ENCODE data around the gene HEPACAM2. TPM values are rescaled to one million over a fixed set of nuclear protein-coding genes. Genes with fewer than 3 reads are reported as not detected.

HEPACAM2 gene
- total RNA-seq, 2 donors from 2014 or later, result not detected

DNA sequence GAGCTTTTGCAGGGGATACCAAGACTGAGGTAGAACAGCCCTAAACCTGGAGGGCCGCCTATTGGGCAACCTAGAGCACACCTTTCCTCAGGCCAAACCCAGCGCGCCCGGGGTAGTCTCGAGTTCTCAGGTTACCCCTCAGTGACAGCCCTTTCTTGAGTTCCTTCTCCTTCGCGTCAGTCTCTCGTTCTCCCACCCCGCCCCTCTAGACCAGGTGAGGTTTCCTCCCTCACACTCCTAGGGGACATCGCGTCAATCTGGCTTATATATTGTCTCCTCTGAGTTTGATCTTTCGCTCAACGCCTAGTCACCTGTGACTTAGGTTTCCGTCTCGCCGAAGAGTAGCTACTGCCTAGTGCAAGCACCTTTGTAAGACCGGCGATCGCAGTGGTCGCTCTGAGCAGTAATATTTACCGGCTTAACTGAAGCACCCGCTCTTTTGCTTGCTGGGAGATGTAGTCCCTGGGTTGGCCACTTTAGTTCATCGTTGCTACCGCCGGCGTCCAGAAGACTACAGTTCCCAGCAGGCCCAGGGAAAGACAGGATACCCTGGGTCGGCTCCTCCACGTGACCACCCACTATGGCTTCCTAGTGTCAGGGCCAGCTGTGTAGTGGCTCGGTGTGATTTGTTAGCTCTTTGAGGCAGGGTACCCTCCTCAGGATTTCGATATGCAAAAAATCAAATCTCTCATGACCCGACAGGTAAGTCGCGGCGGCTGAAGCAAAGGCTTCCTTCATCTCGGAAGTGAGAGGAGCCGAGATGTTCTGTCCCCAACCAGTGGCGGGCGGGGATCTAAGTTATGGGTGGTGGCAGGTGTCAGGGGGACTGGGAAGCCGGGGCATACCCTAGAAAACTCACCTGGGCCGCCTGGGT lies 5.8 kb upstream of the HEPACAM2 start, which contains the start of gene VPS50:
Gene VPS50 (plus strand): TSS at position 568 of the 874 bp plus-strand sequence. CDS start 102 bp downstream, at position 670.
- H3K4me3 ChIP-seq (ENCODE audit: low read length), result peak within 1 kb of the TSS; percentile 96
- H3K27me3 ChIP-seq (ENCODE audit: control insufficient read depth, insufficient read depth, low read length, poor library complexity, severe bottlenecking), result peaks cover 15% of the 10 kb centered on the region
- DNase-seq, result peak; percentile 98
- Mint-ChIP-seq H3K27me3 (ENCODE audit: insufficient read depth) (peaks cover 9% of the 10 kb centered on the region), H3K27ac (peak within 1 kb of the TSS; percentile 99), H3K36me3 (ENCODE audit: low read depth) (no peaks in the 10 kb centered on the region), H3K4me3 (peak within 1 kb of the TSS; percentile 94), H3K9me3 (no peaks in the 10 kb centered on the region), H3K4me1 (peaks cover 14% of the 10 kb centered on the region)
- WGBS, 2 experiments (ENCODE audit: insufficient coverage in 1 of 2, insufficient read length in 1 of 2), result 0% methylated on average over 29 to 40 of the region's 40 CpGs
- H3K9me3 ChIP-seq (ENCODE audit: control insufficient read depth, low read length), result no peaks in the 10 kb centered on the region
- H3K27ac ChIP-seq (ENCODE audit: low read depth, low read length), result no peak within 1 kb of the TSS
- peaks cover 9% of the 10 kb centered on the region for H3K4me1 ChIP-seq (ENCODE audit: control insufficient read depth, insufficient read depth, low read length)
- no peaks in the 10 kb centered on the region for H3K36me3 ChIP-seq (ENCODE audit: control insufficient read depth, insufficient read depth, low read length)
- TF ChIP-seq, protein P1, sequence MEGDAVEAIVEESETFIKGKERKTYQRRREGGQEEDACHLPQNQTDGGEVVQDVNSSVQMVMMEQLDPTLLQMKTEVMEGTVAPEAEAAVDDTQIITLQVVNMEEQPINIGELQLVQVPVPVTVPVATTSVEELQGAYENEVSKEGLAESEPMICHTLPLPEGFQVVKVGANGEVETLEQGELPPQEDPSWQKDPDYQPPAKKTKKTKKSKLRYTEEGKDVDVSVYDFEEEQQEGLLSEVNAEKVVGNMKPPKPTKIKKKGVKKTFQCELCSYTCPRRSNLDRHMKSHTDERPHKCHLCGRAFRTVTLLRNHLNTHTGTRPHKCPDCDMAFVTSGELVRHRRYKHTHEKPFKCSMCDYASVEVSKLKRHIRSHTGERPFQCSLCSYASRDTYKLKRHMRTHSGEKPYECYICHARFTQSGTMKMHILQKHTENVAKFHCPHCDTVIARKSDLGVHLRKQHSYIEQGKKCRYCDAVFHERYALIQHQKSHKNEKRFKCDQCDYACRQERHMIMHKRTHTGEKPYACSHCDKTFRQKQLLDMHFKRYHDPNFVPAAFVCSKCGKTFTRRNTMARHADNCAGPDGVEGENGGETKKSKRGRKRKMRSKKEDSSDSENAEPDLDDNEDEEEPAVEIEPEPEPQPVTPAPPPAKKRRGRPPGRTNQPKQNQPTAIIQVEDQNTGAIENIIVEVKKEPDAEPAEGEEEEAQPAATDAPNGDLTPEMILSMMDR (conservative IDR thresholded peaks at IDR 0.05), result peak; percentile 38
- H3K9ac ChIP-seq (ENCODE audit: extremely low read depth, low read length, poor library complexity, severe bottlenecking), result peak within 1 kb of the TSS; percentile 61

DNA sequence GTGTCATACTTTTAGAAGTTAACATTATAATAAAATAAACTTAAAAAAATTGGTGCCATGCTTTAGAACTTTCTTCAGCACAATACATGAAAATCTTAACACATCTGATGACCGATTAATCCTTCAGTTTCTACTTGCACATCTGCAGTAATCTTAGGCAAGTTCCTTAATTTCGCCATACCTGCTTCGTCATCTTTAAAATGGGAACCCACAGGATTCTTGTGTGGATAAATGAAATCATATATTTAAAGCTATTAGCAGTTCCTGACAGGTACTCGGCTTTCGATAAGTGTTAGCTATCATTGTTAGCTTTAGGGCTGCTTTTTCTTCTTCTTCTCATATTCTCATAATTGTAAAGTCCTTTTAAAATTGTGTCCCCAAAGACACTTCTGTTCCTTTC lies 5.0 kb upstream of the HEPACAM2 start:
- no peak overlapping the region for H3K27ac ChIP-seq (ENCODE audit: low read depth, low read length)
- no peak for DNase-seq
- no peaks in the 10 kb centered on the region for H3K36me3 Mint-ChIP-seq (ENCODE audit: low read depth)
- H3K4me1 ChIP-seq (ENCODE audit: control insufficient read depth, insufficient read depth, low read length), result peaks cover 9% of the 10 kb centered on the region
- peak overlapping the region; percentile 99 for H3K27ac Mint-ChIP-seq
- H3K4me1 Mint-ChIP-seq, result peaks cover 14% of the 10 kb centered on the region
- TF ChIP-seq, protein P1 (conservative IDR thresholded peaks at IDR 0.05), result no peak
- H3K36me3 ChIP-seq (ENCODE audit: control insufficient read depth, insufficient read depth, low read length), result no peaks in the 10 kb centered on the region
- peaks cover 9% of the 10 kb centered on the region for H3K27me3 Mint-ChIP-seq (ENCODE audit: insufficient read depth)
- no peaks in the 10 kb centered on the region for H3K9me3 Mint-ChIP-seq
- H3K4me3 ChIP-seq (ENCODE audit: low read length), result peak overlapping the region; percentile 96
- WGBS, 2 experiments (ENCODE audit: insufficient coverage in 1 of 2, insufficient read length in 1 of 2), result 90% methylated on average over 3 to 5 of the region's 5 CpGs
- H3K4me3 Mint-ChIP-seq, result peak overlapping the region; percentile 94
- peaks cover 17% of the 10 kb centered on the region for H3K27me3 ChIP-seq (ENCODE audit: control insufficient read depth, insufficient read depth, low read length, poor library complexity, severe bottlenecking)
- H3K9me3 ChIP-seq (ENCODE audit: control insufficient read depth, low read length), result no peaks in the 10 kb centered on the region
- H3K9ac ChIP-seq (ENCODE audit: extremely low read depth, low read length, poor library complexity, severe bottlenecking), result peak overlapping the region; percentile 61

DNA sequence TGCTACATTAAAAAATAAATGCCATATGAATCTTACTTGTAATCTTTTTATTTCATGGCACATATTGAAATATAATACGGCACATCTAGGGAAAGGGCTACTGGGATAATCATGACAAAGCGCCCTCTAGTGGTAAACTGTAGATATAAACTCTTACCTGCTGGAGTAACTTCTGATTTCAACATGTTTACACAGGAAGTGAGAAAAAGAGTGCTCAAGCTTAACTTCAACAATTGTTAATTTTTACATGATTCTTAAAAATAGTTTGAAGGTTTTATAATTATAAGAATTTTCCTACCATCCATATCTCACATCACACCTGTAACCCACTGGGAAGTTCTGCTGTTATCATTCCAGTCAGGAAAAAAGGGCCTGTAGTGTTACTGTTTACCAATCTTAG lies 2.0 kb upstream of the HEPACAM2 start:
- H3K9me3 ChIP-seq (ENCODE audit: control insufficient read depth, low read length), result no peaks in the 10 kb centered on the region
- H3K36me3 Mint-ChIP-seq (ENCODE audit: low read depth), result no peaks in the 10 kb centered on the region
- DNase-seq, result no peak
- 35% methylated on average over 2 of the region's 2 CpGs; no CpG with 5 or more reads in 1 of the 2 experiments for WGBS, 2 experiments (ENCODE audit: insufficient coverage in 1 of 2, insufficient read length in 1 of 2)
- peaks cover 12% of the 10 kb centered on the region for H3K27me3 Mint-ChIP-seq (ENCODE audit: insufficient read depth)
- H3K4me1 Mint-ChIP-seq, result peaks cover 14% of the 10 kb centered on the region
- H3K27me3 ChIP-seq (ENCODE audit: control insufficient read depth, insufficient read depth, low read length, poor library complexity, severe bottlenecking), result peaks cover 32% of the 10 kb centered on the region
- peaks cover 9% of the 10 kb centered on the region for H3K4me1 ChIP-seq (ENCODE audit: control insufficient read depth, insufficient read depth, low read length)
- H3K9me3 Mint-ChIP-seq, result no peaks in the 10 kb centered on the region
- H3K27ac Mint-ChIP-seq, result no peak overlapping the region
- no peak overlapping the region for H3K4me3 Mint-ChIP-seq
- no peak overlapping the region for H3K4me3 ChIP-seq (ENCODE audit: low read length)
- no peak overlapping the region for H3K27ac ChIP-seq (ENCODE audit: low read depth, low read length)
- H3K36me3 ChIP-seq (ENCODE audit: control insufficient read depth, insufficient read depth, low read length), result no peaks in the 10 kb centered on the region
- H3K9ac ChIP-seq (ENCODE audit: extremely low read depth, low read length, poor library complexity, severe bottlenecking), result no peak overlapping the region
- TF ChIP-seq, protein P1 (conservative IDR thresholded peaks at IDR 0.05), result peak; percentile 91

All from endodermal cell (in vitro differentiated cells).